GM21723 (cell line): ENCODE measurements around the gene VPS52.
A peak's percentile ranks its signal among the peaks of the same experiment; 100 is the strongest.
"Not testable (repeated sequence)": the region's sequence is repeated elsewhere in the genome, so short reads cannot be mapped to it uniquely, and the experiment has no call there.

ENCODE experiments used
- ATAC-seq: cut with Tn5 transposase; IDR thresholded peaks from one replicate; pipeline ENCODE4 v1.9.1; 2021; ENCODE audit warnings: mild to moderate bottlenecking, moderate library complexity; ENCODE audit not compliant: unreplicated experiment

The VPS52 gene

GRCh38 chr6:33285214-33285613, 13.5 kb upstream of the VPS52 start:
- not testable (repeated sequence) for ATAC-seq

GRCh38 chr6:33280539-33280938, 8.9 kb upstream of the VPS52 start:
- ATAC-seq: no peak

GRCh38 chr6:33279971-33280511, 8.4 kb upstream of the VPS52 start:
- ATAC-seq: no peak

GRCh38 chr6:33279257-33279695, 7.6 kb upstream of the VPS52 start:
- ATAC-seq: no peak

- no peak for ATAC-seq
These were observed 7.1 kb upstream of the VPS52 start for GRCh38 chr6:33278810-33279209.

GRCh38 chr6:33278392-33278741, 6.7 kb upstream of the VPS52 start:
- ATAC-seq: no peak

- ATAC-seq: peak; percentile 19
These were observed 6.2 kb upstream of the VPS52 start for GRCh38 chr6:33277663-33278391.

GRCh38 chr6:33276864-33277662, 5.4 kb upstream of the VPS52 start, which contains the start of gene B3GALT4:
Gene B3GALT4, plus strand, starts transcription at chr6:33277123. Its CDS starts 297 bp downstream, at chr6:33277420.
- peak; percentile 68 for ATAC-seq

- ATAC-seq: no peak
These were observed 4.8 kb upstream of the VPS52 start for GRCh38 chr6:33276581-33276863.

- ATAC-seq: not testable (repeated sequence)
These were observed 4.3 kb upstream of the VPS52 start for GRCh38 chr6:33275795-33276580.

GRCh38 chr6:33273924-33274902, 2.5 kb upstream of the VPS52 start:
- no peak for ATAC-seq

GRCh38 chr6:33273129-33273923, 1.6 kb upstream of the VPS52 start:
- no peak for ATAC-seq

GRCh38 chr6:33272275-33273128, 826 bp upstream of the VPS52 start:
- ATAC-seq: no peak

GRCh38 chr6:33271117-33271467, 584 bp downstream of the VPS52 start:
- ATAC-seq: no peak

GRCh38 chr6:33264015-33264414, 7.7 kb downstream of the VPS52 start:
- ATAC-seq: no peak

GRCh38 chr6:33262490-33262889, 9.2 kb downstream of the VPS52 start:
- ATAC-seq: not testable (repeated sequence)

GRCh38 chr6:33259032-33259431, 12.6 kb downstream of the VPS52 start:
- ATAC-seq: no peak

GRCh38 chr6:33254591-33254990, 17.1 kb downstream of the VPS52 start:
- no peak for ATAC-seq
